ENCODE measurements around the gene PYCR2.
"Not testable (repeated sequence)": the region's sequence is repeated elsewhere in the genome, so short reads cannot be mapped to it uniquely, and the experiment has no call there.

- TF ChIP-seq, protein P1, sequence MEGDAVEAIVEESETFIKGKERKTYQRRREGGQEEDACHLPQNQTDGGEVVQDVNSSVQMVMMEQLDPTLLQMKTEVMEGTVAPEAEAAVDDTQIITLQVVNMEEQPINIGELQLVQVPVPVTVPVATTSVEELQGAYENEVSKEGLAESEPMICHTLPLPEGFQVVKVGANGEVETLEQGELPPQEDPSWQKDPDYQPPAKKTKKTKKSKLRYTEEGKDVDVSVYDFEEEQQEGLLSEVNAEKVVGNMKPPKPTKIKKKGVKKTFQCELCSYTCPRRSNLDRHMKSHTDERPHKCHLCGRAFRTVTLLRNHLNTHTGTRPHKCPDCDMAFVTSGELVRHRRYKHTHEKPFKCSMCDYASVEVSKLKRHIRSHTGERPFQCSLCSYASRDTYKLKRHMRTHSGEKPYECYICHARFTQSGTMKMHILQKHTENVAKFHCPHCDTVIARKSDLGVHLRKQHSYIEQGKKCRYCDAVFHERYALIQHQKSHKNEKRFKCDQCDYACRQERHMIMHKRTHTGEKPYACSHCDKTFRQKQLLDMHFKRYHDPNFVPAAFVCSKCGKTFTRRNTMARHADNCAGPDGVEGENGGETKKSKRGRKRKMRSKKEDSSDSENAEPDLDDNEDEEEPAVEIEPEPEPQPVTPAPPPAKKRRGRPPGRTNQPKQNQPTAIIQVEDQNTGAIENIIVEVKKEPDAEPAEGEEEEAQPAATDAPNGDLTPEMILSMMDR (IDR thresholded peaks at IDR 0.05): not testable (repeated sequence)
- not testable (repeated sequence) for TF ChIP-seq NFE2L2 (conservative IDR thresholded peaks at IDR 0.05; ENCODE audit: low read length); REST (IDR thresholded peaks at IDR 0.05)
Measured at GRCh38 chr1:225939939-225940310, 15.9 kb upstream of the PYCR2 start.

Measured in A549 (cell line).